Globus pallidus (tissue), 1 donor: ENCODE measurements around the gene MRPS15.

Experiments
- DNase-seq: peaks from one replicate; pipeline ENCODE4 v3.0.0-alpha.2; 2015; ENCODE audit warnings: low spot score

The MRPS15 gene

GRCh38 chr1:36419569-36419968, 44.6 kb downstream of the MRPS15 start:
- DNase-seq, result no peak

- DNase-seq, result no peak
Measured at GRCh38 chr1:36419140-36419539, 45.0 kb downstream of the MRPS15 start.

- no peak for DNase-seq
Measured at GRCh38 chr1:36417931-36418330, 46.3 kb downstream of the MRPS15 start.

GRCh38 chr1:36415661-36416326, 48.4 kb downstream of the MRPS15 start:
- no peak for DNase-seq

GRCh38 chr1:36414384-36414783, 49.8 kb downstream of the MRPS15 start:
- DNase-seq, result no peak

GRCh38 chr1:36411674-36412648, 52.2 kb downstream of the MRPS15 start:
- DNase-seq, result no peak

GRCh38 chr1:36408479-36408878, 55.7 kb downstream of the MRPS15 start:
- no peak for DNase-seq

- no peak for DNase-seq
Measured at GRCh38 chr1:36406440-36406839, 57.7 kb downstream of the MRPS15 start.
